GM19328 (cell line): ENCODE results near the gene TEPSIN.

Experiments used
- ATAC-seq: cut with Tn5 transposase; IDR thresholded peaks from one replicate; pipeline ENCODE4 v1.9.1; 2021; ENCODE audit warnings: mild to moderate bottlenecking, moderate library complexity; ENCODE audit not compliant: unreplicated experiment

TEPSIN gene

GRCh38 chr17:81222620-81222905 is 16.3 kb downstream of the TEPSIN start:
- no peak for ATAC-seq

GRCh38 chr17:81221842-81222619 is 16.8 kb downstream of the TEPSIN start:
- no peak for ATAC-seq

- ATAC-seq, result no peak
These were observed 17.4 kb downstream of the TEPSIN start for GRCh38 chr17:81221371-81221841.

- ATAC-seq, result no peak
These were observed 19.2 kb downstream of the TEPSIN start for GRCh38 chr17:81219476-81220180.

- no peak for ATAC-seq
These were observed 19.9 kb downstream of the TEPSIN start for GRCh38 chr17:81218991-81219390.

- ATAC-seq, result no peak
These were observed 20.4 kb downstream of the TEPSIN start for GRCh38 chr17:81218459-81218858.

GRCh38 chr17:81217491-81217890 is 21.4 kb downstream of the TEPSIN start:
- no peak for ATAC-seq

GRCh38 chr17:81213978-81214377 is 24.9 kb downstream of the TEPSIN start:
- ATAC-seq, result no peak

- ATAC-seq, result no peak
These were observed 26.5 kb downstream of the TEPSIN start for GRCh38 chr17:81212365-81212764.

- no peak for ATAC-seq
These were observed 28.0 kb downstream of the TEPSIN start for GRCh38 chr17:81210868-81211267.

GRCh38 chr17:81210466-81210865 is 28.4 kb downstream of the TEPSIN start:
- no peak for ATAC-seq

- no peak for ATAC-seq
These were observed 29.7 kb downstream of the TEPSIN start for GRCh38 chr17:81209141-81209540.

- ATAC-seq, result no peak
These were observed 30.2 kb downstream of the TEPSIN start for GRCh38 chr17:81208651-81209050.

- no peak for ATAC-seq
These were observed 31.0 kb downstream of the TEPSIN start for GRCh38 chr17:81207610-81208581.

- ATAC-seq, result no peak
These were observed 32.2 kb downstream of the TEPSIN start for GRCh38 chr17:81206657-81207056.

- no peak for ATAC-seq
These were observed 32.7 kb downstream of the TEPSIN start for GRCh38 chr17:81206166-81206565.

- no peak for ATAC-seq
These were observed 34.3 kb downstream of the TEPSIN start for GRCh38 chr17:81204578-81204977.

GRCh38 chr17:81203136-81203535 is 35.7 kb downstream of the TEPSIN start:
- ATAC-seq, result no peak

- no peak for ATAC-seq
These were observed 36.5 kb downstream of the TEPSIN start for GRCh38 chr17:81202318-81202717.

GRCh38 chr17:81200695-81201580 is 37.9 kb downstream of the TEPSIN start:
- ATAC-seq, result no peak
